H1 (cell line): ENCODE results near the gene NF1.

ENCODE experiments used
- CBX5 ChIP-seq: fragments of 300-800, 300-1000 bp; sonication (generic); IDR thresholded peaks from 2 replicates; pipeline ENCODE4 v1.7.1; 2016; ENCODE audit warnings: antibody characterized with exemption, low read length, low read depth
- EP300 ChIP-seq, 2 experiments: IDR thresholded peaks; 1 replicate in 1 of 2; 2 replicates in 1 of 2; pipeline ENCODE4 v1.6.1; 2011 to 2012; ENCODE audit warnings: low read depth in 2 of 2, low read length in 2 of 2, mild to moderate bottlenecking in 2 of 2, borderline replicate concordance in 1 of 2, inconsistent platforms in 1 of 2, moderate library complexity in 1 of 2
- EZH2 ChIP-seq: fragments of 200-600 bp; sonication (generic); IDR thresholded peaks from 2 replicates; pipeline ENCODE4 v1.7.1; 2012; ENCODE audit warnings: low read depth, mild to moderate bottlenecking, moderate library complexity, low read length, inconsistent platforms; ENCODE audit not compliant: severe bottlenecking
- HDAC2 ChIP-seq, 2 experiments: fragments of 300-600 bp in 1 of 2; sonication (generic) in 1 of 2; IDR thresholded peaks; 2 replicates each; pipeline ENCODE4 v1.6.1; 2011 to 2012; ENCODE audit warnings: low read depth in 2 of 2, low read length in 2 of 2, mild to moderate bottlenecking in 2 of 2, moderate library complexity in 2 of 2, borderline replicate concordance in 1 of 2, inconsistent platforms in 1 of 2
- JUN ChIP-seq: IDR thresholded peaks from 2 replicates; pipeline ENCODE4 v1.6.1; 2011; ENCODE audit warnings: low read depth, mild to moderate bottlenecking, improper control_type of control experiment, low read length
- MAFK ChIP-seq: IDR thresholded peaks from 2 replicates; pipeline ENCODE4 v1.6.1; 2012; ENCODE audit warnings: low read depth, mild to moderate bottlenecking, improper control_type of control experiment, low read length
- PHF8 ChIP-seq: fragments of 200-600 bp; sonication (generic); conservative IDR thresholded peaks from 2 replicates; pipeline ENCODE4 v1.7.1; 2012; ENCODE audit warnings: low read depth, mild to moderate bottlenecking, inconsistent platforms, low read length, moderate library complexity
- POLR2A ChIP-seq, 2 experiments: IDR thresholded peaks; 1 replicate in 1 of 2; 2 replicates in 1 of 2; pipeline ENCODE4 v1.6.1; 2011; ENCODE audit warnings: low read depth in 2 of 2, low read length in 2 of 2, mild to moderate bottlenecking in 2 of 2; ENCODE audit errors: control extremely low read depth in 1 of 2
- POLR2AphosphoS5 ChIP-seq: IDR thresholded peaks from 2 replicates; pipeline ENCODE4 v1.6.1; 2011; ENCODE audit warnings: low read depth, low read length
- SP1 ChIP-seq: IDR thresholded peaks from 2 replicates; pipeline ENCODE4 v1.6.1; 2011; ENCODE audit warnings: low read depth, low read length
- TAF1 ChIP-seq: IDR thresholded peaks from 2 replicates; pipeline ENCODE4 v1.6.1; 2011; ENCODE audit warnings: mild to moderate bottlenecking, low read depth, low read length
- TF ChIP-seq, protein P1 (sequence below), 3 experiments: IDR thresholded peaks; 1 replicate in 2 of 3; 2 replicates in 1 of 3; pipeline versions ENCODE4 v1.5.1 to v1.6.1; 2011; ENCODE audit warnings: low read length in 3 of 3, mild to moderate bottlenecking in 3 of 3, inconsistent platforms in 2 of 3, low read depth in 1 of 3, moderate library complexity in 1 of 3; ENCODE audit not compliant: insufficient read depth in 1 of 3; ENCODE audit errors: control extremely low read depth in 1 of 3
- TF ChIP-seq, protein P2 (sequence below): IDR thresholded peaks from 2 replicates; pipeline ENCODE4 v1.6.1; 2011; ENCODE audit warnings: low read length, improper control_type of control experiment

DNA sequence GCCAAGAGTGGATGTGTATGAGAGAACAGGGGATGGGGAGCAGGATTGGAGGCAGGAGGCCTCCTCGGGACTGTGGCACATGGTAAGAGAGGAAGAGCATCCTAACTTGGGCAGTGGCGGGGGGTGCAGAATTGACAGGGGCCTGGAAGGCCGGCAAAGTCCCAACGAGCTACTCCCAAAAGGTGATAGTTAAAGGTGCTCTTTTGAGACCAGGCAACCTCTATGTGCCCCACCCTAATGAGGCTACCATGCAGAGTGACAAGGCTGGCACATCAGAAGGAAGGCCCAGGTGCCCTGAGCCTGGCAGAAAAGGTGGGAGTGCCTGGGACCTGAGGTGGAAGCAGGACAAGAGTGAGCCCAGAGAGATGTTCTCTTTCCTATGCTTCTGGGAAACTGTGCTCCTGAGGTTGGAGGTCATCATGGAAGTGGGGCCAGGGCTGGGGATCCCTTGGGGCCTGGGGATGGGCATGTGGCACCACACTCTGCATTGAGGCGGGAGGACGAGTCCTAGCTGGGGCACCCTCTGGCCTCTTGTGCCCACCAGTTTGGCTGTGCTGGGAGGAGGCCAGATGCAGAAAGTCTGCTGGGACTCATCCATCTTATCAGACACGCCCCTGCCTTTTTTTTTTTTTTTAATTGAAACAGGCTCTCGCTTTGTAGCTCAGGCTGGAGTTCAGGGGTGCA is 302.6 kb downstream of the NF1 start:
- TF ChIP-seq EP300 (IDR thresholded peaks at IDR 0.05; ENCODE audit: borderline replicate concordance in 1 of 2, low read depth in 2 of 2, low read length in 2 of 2) (no peak), SP1 (no peak), MAFK (no peak), POLR2AphosphoS5 (no peak), HDAC2 (IDR thresholded peaks at IDR 0.05; ENCODE audit: borderline replicate concordance in 1 of 2, low read depth in 2 of 2, low read length in 2 of 2) (no peak), CBX5 (no peak), POLR2A (IDR thresholded peaks at IDR 0.05; ENCODE audit: control extremely low read depth in 1 of 2, low read depth in 2 of 2, low read length in 2 of 2) (no peak), JUN (no peak), EZH2 (no peak), PHF8 (no peak), TAF1 (no peak)
- TF ChIP-seq, protein P1, sequence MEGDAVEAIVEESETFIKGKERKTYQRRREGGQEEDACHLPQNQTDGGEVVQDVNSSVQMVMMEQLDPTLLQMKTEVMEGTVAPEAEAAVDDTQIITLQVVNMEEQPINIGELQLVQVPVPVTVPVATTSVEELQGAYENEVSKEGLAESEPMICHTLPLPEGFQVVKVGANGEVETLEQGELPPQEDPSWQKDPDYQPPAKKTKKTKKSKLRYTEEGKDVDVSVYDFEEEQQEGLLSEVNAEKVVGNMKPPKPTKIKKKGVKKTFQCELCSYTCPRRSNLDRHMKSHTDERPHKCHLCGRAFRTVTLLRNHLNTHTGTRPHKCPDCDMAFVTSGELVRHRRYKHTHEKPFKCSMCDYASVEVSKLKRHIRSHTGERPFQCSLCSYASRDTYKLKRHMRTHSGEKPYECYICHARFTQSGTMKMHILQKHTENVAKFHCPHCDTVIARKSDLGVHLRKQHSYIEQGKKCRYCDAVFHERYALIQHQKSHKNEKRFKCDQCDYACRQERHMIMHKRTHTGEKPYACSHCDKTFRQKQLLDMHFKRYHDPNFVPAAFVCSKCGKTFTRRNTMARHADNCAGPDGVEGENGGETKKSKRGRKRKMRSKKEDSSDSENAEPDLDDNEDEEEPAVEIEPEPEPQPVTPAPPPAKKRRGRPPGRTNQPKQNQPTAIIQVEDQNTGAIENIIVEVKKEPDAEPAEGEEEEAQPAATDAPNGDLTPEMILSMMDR (IDR thresholded peaks at IDR 0.05; ENCODE audit: control extremely low read depth in 1 of 3, insufficient read depth in 1 of 3, low read depth in 1 of 3, low read length in 3 of 3): no peak
- TF ChIP-seq, protein P2, sequence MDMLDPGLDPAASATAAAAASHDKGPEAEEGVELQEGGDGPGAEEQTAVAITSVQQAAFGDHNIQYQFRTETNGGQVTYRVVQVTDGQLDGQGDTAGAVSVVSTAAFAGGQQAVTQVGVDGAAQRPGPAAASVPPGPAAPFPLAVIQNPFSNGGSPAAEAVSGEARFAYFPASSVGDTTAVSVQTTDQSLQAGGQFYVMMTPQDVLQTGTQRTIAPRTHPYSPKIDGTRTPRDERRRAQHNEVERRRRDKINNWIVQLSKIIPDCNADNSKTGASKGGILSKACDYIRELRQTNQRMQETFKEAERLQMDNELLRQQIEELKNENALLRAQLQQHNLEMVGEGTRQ: no peak
